GM18526 (cell line): ENCODE data around the gene NTF3.

Experiments used
- POLR2A ChIP-seq: IDR thresholded peaks from 3 replicates; pipeline ENCODE4 v1.6.1; 2011; ENCODE audit not compliant: insufficient read length; ENCODE audit errors: extremely low read depth

NTF3 gene

GRCh38 chr12:5432011-5432400 is at the start of gene NTF3:
Gene NTF3 (plus strand): TSS chr12:5432108. CDS start chr12:5432325, 217 bp downstream.
- TF ChIP-seq POLR2A = no peak

- TF ChIP-seq POLR2A = no peak
These were observed 47.9 kb upstream of the NTF3 start for GRCh38 chr12:5384015-5384414.

GRCh38 chr12:5388581-5389535 is 43.0 kb upstream of the NTF3 start:
- TF ChIP-seq POLR2A = no peak

- TF ChIP-seq POLR2A = no peak
These were observed 41.6 kb upstream of the NTF3 start for GRCh38 chr12:5390174-5390799.

GRCh38 chr12:5391653-5392052 is 40.3 kb upstream of the NTF3 start:
- TF ChIP-seq POLR2A = no peak

GRCh38 chr12:5392961-5393360 is 38.9 kb upstream of the NTF3 start:
- TF ChIP-seq POLR2A = no peak

- TF ChIP-seq POLR2A = no peak
These were observed 36.3 kb upstream of the NTF3 start for GRCh38 chr12:5395443-5396271.

- TF ChIP-seq POLR2A = no peak
These were observed 35.4 kb upstream of the NTF3 start for GRCh38 chr12:5396541-5396940.

GRCh38 chr12:5399266-5399665 is 32.6 kb upstream of the NTF3 start:
- no peak for TF ChIP-seq POLR2A

GRCh38 chr12:5402009-5402935 is 29.6 kb upstream of the NTF3 start:
- no peak for TF ChIP-seq POLR2A

GRCh38 chr12:5403411-5403810 is 28.5 kb upstream of the NTF3 start:
- TF ChIP-seq POLR2A = no peak

- no peak for TF ChIP-seq POLR2A
These were observed 24.7 kb upstream of the NTF3 start for GRCh38 chr12:5407034-5407856.

GRCh38 chr12:5409619-5410018 is 22.3 kb upstream of the NTF3 start:
- TF ChIP-seq POLR2A = no peak

GRCh38 chr12:5416571-5416970 is 15.3 kb upstream of the NTF3 start:
- TF ChIP-seq POLR2A = no peak
